NB4 (cell line): Measurements from ENCODE around the gene GSK3A.

Experiments used
- POLR2A ChIP-seq: IDR thresholded peaks from 2 replicates; pipeline ENCODE4 v1.6.1; 2011; ENCODE audit warnings: mild to moderate bottlenecking; ENCODE audit not compliant: insufficient read length; ENCODE audit errors: extremely low read depth
- TF ChIP-seq, protein P1 (sequence below): IDR thresholded peaks from one replicate; pipeline ENCODE4 v1.5.1; 2012; ENCODE audit warnings: low read depth, low read length

GRCh38 chr19:42193706-42194105, 48.7 kb downstream of the GSK3A start:
- no peak for TF ChIP-seq POLR2A
- TF ChIP-seq, protein P1, sequence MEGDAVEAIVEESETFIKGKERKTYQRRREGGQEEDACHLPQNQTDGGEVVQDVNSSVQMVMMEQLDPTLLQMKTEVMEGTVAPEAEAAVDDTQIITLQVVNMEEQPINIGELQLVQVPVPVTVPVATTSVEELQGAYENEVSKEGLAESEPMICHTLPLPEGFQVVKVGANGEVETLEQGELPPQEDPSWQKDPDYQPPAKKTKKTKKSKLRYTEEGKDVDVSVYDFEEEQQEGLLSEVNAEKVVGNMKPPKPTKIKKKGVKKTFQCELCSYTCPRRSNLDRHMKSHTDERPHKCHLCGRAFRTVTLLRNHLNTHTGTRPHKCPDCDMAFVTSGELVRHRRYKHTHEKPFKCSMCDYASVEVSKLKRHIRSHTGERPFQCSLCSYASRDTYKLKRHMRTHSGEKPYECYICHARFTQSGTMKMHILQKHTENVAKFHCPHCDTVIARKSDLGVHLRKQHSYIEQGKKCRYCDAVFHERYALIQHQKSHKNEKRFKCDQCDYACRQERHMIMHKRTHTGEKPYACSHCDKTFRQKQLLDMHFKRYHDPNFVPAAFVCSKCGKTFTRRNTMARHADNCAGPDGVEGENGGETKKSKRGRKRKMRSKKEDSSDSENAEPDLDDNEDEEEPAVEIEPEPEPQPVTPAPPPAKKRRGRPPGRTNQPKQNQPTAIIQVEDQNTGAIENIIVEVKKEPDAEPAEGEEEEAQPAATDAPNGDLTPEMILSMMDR, result no peak
